Measurements from ENCODE around the gene PPP5C. TPM values are rescaled to one million over a fixed set of nuclear protein-coding genes. Genes with fewer than 3 reads are reported as not detected.
"Not testable (repeated sequence)": the region's sequence is repeated elsewhere in the genome, so short reads cannot be mapped to it uniquely, and the experiment has no call there.

The PPP5C gene
- total RNA-seq, 1 donor from 2014 or later = 66.2 TPM

DNA sequence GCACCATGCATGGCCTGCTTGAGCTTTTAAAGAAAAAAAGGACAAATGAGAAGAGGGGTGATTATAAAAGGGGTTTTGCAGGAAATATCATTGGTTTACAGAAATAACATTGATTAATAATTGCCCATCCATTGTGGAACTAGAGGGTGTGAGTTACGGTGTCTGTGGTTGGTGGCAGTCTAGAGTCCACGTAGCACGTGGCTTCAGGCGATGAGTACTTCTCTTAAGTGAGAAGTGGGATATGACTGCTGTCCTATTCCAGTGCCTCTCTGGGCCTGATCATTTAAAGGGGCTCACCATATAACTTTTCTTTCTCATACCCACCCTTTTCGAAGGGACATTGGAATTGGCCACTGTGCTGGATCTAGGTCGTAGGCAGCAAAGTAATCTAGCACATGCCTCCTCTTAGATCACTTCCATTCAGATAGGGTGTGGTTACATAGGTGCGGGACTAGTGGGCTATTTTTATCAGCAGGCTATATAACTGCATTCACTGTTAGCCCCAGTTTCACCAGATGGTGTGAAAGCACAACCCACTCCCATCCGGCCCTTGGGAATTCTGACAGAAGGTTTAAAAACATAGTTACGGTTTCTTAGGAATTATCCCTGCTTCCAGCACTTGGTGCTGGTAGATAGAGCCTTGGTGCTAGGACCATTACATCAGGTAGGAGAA, 19.9 kb downstream of the PPP5C start:
- no peak for DNase-seq (ENCODE audit: low spot score)

DNA sequence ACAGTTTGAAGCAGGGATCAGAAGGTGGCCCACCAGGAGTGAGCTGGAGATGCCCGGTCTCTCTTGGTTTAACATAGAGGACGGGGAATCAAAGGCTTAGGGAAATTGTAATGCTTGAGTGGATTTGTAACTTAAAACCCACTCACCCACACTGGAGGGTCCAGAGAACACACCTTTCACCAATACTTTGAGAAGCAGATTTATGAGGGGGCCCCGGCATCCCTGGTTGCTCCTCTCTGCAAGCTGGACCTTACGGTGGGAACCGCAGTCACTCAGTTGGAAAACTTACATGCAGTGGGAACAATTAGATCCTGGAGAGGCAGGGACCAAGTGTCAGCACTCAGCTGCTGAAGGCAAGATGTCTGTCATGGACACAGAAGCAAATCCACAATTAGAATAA, 20.5 kb downstream of the PPP5C start:
- no peak for DNase-seq (ENCODE audit: low spot score)

DNA sequence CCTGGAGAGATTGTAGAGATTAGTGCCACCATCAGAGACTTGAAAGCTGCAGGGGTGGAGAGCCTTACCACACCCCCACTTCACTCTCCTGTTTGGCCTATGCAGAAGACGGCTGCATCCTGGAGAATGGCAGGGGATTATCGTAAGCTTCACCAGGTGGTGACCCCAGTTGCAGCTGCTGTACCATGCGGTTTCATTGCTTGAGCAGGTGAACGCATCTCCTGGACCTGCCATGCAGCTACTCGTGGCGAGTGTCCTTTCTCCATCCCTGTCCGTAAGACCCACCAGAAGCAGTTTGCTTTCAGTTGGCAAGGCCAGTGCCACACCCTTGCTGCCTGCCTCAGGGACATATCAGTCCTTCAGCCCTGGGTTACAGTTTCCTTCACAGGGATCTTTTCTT, 21.2 kb downstream of the PPP5C start:
- no peak for DNase-seq (ENCODE audit: low spot score)

DNA sequence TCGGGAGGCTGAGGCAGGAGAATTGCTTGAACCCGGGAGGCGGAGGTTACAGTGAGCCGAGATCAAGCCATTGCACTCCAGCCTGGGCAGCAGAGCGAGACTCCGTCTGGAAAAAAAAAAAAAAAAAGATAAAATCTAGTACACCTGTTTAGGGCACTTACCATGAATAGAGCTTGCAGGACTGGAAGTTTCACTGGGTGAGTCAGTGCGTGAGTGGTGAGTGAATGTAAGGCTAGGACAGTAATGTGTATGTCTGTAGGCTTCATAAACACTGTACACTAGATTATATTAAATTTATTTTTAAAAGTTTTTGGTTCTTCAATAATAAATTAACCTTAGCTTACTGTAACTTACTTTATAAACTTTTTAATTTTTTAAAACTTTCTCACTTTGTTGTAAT, 22.9 kb downstream of the PPP5C start:
- no peak for DNase-seq (ENCODE audit: low spot score)

DNA sequence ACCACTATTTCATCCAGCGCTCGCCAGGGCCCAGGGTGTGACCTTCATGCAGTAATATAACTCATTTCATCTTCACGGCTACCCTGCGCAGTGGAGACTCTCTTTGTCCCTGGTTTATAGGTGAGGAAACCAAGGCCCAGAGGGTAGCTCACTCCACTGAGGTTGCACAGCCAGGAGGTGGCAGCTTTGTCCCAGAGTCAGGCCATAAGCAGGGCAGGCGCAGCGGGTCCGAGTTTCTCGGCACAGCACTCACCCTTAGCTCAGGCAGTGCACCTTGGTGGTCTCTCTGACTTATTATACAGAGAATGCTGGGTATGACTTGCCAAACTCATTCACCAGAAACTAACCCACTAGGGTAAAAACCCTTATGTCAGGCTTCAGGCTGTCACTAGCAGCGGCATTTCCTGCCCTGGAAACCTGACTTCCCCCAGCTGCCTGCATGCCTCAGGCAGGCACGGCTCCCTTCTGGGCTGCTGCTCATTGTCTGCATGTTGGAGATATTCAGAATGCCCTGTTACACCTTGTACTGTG, 24.5 kb downstream of the PPP5C start:
- no peak for DNase-seq (ENCODE audit: low spot score)

DNA sequence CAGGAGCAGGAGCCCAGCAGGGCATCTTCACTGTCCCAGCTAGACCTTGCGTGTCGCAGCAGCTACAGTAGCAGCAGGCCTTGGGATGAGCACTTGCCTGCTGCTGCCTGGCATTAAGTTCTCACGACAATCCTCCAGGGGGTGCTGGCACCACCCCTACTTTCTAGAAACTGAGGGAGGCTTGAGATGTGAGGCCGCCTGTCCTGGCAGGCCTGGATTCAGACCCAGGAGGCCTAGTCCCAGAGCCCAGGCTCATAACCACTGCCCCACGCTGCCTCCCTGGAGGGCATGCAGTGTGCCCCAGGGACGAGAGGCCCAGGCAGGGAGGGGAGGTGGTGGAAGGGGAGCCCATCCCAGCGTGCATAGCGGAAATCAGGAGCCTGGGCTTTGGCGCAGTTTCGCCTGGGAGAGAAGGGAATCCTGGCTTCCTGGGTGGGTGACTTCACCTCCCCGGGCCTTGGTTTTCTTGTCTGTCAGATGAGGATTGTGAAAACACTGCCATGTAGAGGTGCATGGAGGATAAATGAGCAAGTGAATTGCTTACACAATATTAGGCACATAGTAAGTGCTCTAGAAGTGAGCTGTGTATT, 26.1 kb downstream of the PPP5C start:
- DNase-seq (ENCODE audit: low spot score) = no peak

DNA sequence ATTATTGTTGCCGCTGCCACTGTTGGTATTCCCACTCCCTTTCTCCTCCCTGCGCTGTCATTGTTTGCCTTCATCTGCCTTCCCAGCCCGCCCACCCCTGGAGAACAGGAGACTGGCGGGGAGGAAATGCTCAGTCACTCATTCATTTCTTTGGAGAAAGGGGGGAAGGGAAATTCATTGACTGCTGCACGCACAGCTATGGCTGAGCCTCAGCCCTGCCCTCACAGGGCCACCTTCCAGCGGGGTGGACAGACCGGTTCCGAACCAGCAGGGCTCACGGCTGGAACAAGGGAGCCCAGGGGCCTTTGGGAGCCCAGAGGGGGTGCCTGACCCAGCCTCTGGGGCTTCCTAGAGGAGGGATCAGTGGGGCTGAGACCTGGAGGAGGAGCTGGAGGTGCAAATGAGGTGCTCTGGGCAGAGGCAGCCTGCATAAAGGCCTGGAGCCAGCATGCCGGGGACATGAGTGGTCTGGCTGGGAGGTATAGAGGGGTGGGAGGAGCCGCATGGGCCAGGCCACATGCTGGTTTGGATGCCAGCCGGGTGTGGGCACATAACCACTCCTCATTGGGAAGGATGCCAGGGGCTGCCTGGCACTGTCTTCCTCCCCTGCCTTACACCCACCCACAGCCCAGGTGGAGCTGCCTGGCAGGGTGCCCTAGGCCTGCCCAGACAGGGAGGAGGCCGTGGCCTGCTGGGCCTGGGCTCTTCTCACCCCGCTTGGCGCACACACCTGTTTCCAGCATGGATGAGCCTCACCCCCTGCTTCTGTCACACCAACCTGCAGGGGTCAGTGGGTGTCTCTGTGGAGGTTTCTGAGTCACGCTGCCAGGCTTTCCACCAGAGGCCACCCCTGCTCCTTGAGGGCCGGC, 26.8 kb downstream of the PPP5C start:
- DNase-seq (ENCODE audit: low spot score) = peak; percentile 94

DNA sequence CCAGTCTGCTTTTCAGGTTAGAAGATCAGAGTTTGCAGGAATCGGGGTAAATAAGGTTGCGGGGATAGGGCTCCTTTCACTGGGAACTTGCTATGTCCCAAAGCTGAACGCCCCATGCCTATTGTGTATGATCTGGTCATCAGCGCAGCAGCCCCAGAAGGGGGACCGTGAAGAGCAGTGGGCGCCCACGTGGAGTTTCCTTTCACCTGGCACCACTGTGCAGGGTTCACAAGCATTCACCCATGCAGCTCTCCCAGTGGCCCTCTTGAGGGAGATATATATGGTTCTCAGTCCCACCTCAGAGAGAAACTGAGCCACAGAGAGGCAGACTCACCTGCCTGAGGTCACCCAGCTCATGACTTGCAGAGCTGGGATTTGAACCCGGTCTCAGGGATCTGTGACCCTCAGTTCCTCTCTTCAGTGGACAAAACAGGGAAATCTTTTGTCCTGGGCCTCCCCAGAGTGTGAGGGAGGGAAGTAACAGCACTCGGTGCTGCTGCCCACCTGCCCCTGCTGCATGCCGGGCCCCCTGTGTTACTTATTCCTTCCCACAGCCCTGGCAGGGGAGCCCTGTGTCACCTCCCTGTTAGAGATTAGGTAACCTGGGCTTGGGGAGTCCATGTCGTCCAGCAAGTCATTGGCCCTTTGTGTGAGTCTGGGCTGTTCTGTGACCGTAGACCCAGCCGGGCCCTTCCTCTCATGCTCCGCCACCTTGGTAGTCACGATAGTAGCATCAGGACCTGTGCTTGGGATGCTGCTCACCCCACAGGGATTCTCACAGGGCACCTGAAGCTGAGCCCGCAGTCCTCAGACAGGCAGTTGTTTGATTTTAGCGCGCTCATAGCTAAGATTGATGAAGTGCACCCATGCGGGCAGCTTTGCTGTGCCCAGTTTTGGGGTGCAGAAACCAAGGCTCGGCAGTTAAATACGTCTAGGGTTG, 27.9 kb downstream of the PPP5C start:
- no peak for DNase-seq (ENCODE audit: low spot score)

DNA sequence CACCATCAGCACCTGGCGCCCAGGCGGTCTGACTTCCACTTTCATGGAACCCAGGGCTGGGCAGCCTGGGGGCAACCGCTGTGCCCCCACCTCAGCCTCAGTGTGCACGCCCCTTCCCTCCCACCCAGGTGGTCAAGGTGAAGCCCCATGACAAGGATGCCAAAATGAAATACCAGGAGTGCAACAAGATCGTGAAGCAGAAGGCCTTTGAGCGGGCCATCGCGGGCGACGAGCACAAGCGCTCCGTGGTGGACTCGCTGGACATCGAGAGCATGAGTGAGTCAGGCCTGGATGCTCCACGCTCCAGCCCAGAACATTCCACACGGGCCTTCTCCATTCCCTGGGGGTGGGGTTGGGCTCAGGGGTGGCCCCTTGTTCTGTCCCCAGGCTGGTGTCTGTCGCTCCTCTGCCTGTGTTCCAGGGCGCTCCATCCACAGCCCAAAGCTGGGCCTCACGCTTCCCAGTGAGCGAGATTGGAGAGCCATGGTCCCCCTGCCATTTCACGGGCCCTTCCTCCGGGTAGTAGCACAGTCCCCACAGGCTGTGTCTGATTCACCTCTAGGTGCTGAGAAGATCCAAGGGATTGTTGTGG, 28.7 kb downstream of the PPP5C start:
- not testable (repeated sequence) for DNase-seq (ENCODE audit: low spot score)

DNA sequence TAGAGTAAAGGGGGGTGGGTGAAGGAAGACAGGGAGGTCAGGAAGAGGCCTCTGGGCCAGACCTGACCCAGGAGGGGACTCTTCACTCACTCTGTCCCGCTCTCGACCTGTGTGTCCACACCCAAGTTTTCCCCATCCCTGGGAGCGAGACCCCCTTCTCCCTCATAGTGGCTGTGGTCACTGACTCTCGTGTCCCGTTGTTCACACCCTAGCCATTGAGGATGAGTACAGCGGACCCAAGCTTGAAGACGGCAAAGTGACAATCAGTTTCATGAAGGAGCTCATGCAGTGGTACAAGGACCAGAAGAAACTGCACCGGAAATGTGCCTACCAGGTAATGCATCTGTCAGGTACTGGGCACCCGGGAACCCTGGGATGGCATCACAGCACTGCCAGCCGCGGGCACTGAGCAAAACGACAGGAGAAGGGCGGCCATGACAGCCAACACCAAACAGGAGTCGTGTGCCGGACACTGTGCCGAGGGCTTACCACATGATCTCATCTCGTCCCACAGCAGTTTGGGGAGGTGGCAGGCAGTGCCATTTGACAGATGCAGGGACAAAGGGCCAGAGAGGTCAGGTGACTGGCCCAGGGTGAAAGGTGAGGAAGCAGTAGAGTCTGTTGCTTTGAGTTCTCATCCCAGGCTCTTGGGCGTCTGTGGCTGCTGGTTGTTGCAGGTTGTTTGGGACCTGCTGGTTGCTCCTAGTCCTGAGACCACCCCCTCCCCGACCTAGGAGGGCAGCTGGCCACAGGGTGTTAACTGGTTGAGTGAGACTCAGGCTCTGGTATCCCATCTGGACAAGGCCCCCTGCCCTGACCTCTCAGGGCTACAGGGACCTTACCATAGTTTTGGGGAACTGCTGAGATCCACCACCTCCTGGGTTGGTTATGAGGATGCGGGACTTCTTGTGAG, 29.6 kb downstream of the PPP5C start:
- DNase-seq (ENCODE audit: low spot score) = no peak

DNA sequence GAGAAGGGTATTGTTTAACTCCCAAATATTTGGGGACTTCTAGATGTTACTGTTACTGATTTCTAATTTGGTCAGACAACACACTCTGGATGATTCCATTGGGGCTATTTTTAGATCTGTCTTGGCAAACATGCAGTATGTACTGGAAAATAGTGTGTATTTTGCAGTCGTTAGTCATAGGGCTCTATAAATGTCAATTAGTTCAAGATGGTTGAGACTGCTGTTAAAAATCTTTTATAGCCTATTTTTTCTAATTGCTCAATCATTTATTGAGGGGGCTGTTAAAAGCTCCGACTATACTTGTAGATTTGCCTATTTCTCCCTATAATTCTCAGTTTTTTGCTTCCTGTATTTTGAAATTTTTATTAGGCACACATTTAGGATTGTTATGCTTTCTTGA, 31.4 kb downstream of the PPP5C start:
- DNase-seq (ENCODE audit: low spot score) = no peak

DNA sequence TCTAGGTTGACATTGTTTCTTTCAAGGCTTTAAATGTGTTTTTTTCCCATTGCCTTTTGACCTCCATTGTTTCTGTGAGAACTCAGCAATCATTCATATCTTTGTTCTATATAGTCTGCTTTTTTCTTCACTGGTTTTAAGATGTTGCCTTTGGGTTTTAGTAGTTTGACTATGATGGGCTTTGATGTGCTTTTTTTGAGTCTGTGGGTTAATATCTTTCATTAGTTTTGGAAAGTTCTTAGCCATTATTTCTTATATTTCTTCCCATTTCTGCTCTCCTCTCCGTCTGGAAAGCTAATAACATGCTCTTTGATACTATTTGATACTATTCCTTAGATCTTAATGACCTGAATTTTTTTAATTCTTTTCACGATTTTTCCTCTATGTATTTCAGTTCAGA, 33.8 kb downstream of the PPP5C start:
- DNase-seq (ENCODE audit: low spot score) = no peak

DNA sequence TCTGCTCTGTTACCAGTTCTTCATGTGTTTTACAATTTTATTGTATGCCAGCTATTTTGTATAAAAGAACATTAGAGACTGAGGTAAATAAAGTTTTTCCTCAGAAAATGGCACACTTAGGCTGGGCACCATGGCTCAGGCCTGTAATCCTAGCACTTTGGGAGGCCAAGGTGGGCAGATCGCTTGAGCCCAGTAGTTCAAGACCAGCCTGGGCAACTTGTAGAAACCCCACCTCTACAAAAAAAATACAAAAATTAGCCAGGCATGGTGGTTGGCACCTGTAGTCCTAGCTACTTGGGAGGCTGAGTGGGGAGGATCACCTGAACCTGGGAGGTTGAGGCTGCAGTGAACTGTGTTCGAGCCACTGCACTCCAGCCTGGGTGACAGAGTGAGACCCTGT, 34.5 kb downstream of the PPP5C start:
- DNase-seq (ENCODE audit: low spot score) = no peak

DNA sequence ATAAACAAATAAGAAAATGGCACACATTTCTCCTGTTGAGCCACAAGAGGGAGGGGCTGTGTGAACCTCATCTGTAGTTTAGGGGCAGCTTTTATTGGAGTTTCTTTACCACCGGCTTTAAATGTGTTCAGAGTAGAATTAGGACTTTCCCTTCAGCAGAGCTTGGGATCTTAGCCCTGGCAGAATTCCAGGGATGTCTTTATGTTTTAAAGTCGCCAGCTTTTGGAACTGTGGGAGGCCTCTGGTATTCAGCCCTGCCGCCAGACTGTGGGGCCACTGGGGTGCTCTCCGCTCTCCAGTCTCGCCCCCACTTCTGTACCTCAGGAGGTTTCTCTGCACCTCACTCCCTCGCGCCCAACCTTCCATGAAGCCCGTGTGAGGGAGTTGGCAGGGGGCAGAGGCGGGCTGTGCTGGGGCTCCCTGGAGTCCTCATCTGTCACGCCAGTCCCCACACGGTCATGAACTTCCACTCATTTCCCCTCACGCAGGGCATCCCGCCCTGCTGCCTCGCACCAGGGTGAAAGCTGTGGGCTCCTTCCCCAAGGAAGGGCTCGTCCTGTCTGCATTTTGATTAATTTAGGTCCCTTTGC, 35.0 kb downstream of the PPP5C start:
- DNase-seq (ENCODE audit: low spot score) = no peak

DNA sequence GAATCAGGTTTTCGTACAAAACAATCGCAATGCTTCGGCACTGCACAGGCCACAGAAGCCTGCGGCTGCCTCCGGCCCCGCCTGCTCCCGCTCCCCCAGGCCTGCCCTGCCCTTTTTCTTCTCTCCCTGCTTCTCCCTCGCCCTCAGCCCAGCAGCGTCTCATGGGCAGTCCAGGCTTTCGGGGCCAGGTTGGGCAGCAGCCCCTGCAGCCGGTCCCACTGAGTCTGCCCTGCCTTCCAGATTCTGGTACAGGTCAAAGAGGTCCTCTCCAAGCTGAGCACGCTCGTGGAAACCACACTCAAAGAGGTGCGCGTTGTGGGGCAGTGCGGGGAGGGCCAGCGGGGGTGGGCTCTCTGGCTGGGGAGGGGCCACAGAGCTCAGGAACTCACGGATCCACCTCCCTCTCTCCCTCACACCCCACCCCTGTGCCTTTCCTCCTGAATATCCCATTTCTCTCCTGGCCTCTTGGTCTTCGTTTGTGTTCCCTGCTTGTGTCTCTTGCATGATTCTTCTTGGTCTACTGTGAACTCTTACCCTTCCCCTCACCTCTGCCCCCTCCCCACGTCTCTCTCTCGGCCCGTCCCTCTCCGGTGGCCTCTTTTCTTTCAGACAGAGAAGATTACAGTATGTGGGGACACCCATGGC, 36.4 kb downstream of the PPP5C start:
- no peak for DNase-seq (ENCODE audit: low spot score)

DNA sequence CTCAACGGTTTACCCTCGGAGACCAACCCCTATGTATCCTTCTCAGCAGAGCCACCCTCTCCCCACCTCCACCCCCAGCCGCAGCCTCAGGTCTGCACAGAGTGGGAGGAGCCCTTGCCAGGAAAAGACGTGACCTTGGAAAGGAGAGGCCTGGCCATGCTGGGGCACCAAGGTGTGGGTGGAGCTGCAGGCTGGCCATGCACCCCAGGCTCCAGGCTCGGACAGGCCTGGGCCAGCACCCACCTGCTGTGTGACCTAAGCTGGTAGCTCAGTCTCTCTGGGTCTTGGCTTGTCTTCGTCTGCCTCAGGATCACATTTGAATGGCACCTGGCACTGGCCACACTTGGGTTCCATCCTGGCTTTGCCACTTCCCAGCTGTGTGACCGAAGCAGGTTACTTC, 37.0 kb downstream of the PPP5C start:
- DNase-seq (ENCODE audit: low spot score) = no peak

DNA sequence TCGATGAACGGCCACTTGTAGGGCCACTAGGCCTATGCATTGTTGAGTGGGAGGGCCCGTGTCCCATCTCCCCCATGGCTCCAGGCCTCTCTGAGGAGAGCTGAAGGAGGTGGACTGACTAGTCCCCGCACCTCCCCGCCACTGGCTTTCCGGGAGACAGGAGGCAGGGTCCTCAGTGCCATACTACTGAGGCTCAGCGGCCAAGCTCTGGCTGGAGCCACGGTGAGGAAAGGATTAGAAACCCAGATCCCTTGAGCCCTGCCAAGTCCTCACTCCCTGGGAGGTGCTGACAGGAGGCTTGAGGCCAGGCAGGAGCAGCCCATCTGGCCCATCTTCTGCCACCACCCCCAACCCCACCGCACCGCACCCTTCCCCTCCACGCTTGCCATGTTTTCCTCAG, 37.5 kb downstream of the PPP5C start:
- DNase-seq (ENCODE audit: low spot score) = no peak

DNA sequence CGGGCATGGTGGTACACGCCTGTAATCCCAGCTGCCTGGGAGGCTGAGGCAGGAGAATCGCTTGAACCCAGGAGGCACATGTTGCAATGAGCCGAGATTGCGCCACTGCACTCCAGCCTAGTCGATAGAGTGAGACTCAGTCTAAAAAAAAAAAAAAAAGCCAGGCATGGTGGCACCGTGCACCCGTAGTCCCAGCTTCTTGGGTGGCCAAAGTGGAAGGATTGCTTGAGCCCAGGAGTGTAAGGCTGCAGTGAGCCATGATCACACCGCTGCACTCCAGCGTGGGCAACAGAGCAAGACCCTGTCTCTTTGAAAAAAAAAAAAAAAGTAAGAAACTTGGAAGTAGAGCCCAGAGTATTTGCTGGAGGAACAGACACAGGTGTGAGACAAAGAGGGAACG, 38.7 kb downstream of the PPP5C start:
- no peak for DNase-seq (ENCODE audit: low spot score)

DNA sequence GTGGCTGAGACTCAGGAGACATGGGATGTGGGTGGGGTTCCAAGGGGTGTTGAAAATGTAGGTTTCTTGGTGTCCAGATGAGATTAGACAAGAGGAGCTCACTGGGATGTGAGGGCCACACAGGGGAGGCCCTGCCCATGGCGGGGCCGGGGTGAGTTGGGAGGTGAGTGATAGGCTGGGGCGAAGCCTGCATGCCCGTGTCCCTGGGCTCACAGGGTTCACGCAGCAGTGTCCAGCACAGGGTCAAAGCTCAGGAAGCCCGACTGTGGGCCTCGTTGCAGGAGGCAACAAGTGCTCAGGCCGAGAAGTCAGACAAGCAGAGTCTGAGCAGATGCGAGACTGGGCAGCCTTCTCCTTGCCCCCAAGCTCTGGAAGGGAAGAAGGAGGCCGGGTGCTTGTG, 39.3 kb downstream of the PPP5C start:
- no peak for DNase-seq (ENCODE audit: low spot score)
